GM18870 (cell line): ENCODE data around the gene SUPT16H.
A peak's percentile ranks its signal among the peaks of the same experiment; 100 is the strongest.
"Not testable (repeated sequence)": the region's sequence is repeated elsewhere in the genome, so short reads cannot be mapped to it uniquely, and the experiment has no call there.

Experiments used
- ATAC-seq: cut with Tn5 transposase; IDR thresholded peaks from one replicate; pipeline ENCODE4 v1.9.1; 2021; ENCODE audit warnings: moderate library complexity; ENCODE audit not compliant: unreplicated experiment

SUPT16H gene

GRCh38 chr14:21383848-21384493 lies at the start of gene SUPT16H:
Gene SUPT16H (minus strand): TSS chr14:21384019. CDS start chr14:21383927, 92 bp downstream.
- peak; percentile 79 for ATAC-seq

GRCh38 chr14:21431126-21431525 lies 47.3 kb upstream of the SUPT16H start:
- no peak for ATAC-seq

GRCh38 chr14:21428930-21429329 lies 45.1 kb upstream of the SUPT16H start:
- no peak for ATAC-seq

GRCh38 chr14:21426692-21427091 lies 42.9 kb upstream of the SUPT16H start:
- no peak for ATAC-seq

GRCh38 chr14:21419528-21419927 lies 35.7 kb upstream of the SUPT16H start:
- no peak for ATAC-seq

- ATAC-seq = no peak
Measured at GRCh38 chr14:21415329-21415728, 31.5 kb upstream of the SUPT16H start.

- no peak for ATAC-seq
Measured at GRCh38 chr14:21414137-21414631, 30.4 kb upstream of the SUPT16H start.

- ATAC-seq = no peak
Measured at GRCh38 chr14:21408147-21408546, 24.3 kb upstream of the SUPT16H start.

GRCh38 chr14:21406213-21406612 lies 22.4 kb upstream of the SUPT16H start:
- ATAC-seq = no peak

GRCh38 chr14:21405097-21405496 lies 21.3 kb upstream of the SUPT16H start:
- no peak for ATAC-seq

GRCh38 chr14:21399311-21399870 lies 15.6 kb upstream of the SUPT16H start:
- ATAC-seq = no peak

GRCh38 chr14:21398901-21399300 lies 15.1 kb upstream of the SUPT16H start:
- no peak for ATAC-seq

- ATAC-seq = no peak
Measured at GRCh38 chr14:21395450-21395849, 11.6 kb upstream of the SUPT16H start.

- no peak for ATAC-seq
Measured at GRCh38 chr14:21385188-21385904, 1.5 kb upstream of the SUPT16H start.

GRCh38 chr14:21384494-21384851 lies 654 bp upstream of the SUPT16H start:
- ATAC-seq = peak; percentile 23

- ATAC-seq = peak; percentile 27
Measured at GRCh38 chr14:21382886-21383847, 652 bp downstream of the SUPT16H start.

- ATAC-seq = no peak
Measured at GRCh38 chr14:21382095-21382494, 1.7 kb downstream of the SUPT16H start.

GRCh38 chr14:21379338-21379737 lies 4.5 kb downstream of the SUPT16H start:
- ATAC-seq = no peak

GRCh38 chr14:21373980-21374379 lies 9.8 kb downstream of the SUPT16H start:
- ATAC-seq = no peak

GRCh38 chr14:21372814-21373213 lies 11.0 kb downstream of the SUPT16H start:
- not testable (repeated sequence) for ATAC-seq
